HL-60 (cell line): Measurements from ENCODE around the gene KLC3.

ENCODE experiments used
- DNase-seq, 2 experiments: peaks; one replicate each; pipeline ENCODE4 v3.0.0-alpha.2; 2010 to 2020; ENCODE audit warnings: low read depth in 1 of 2, low spot score in 1 of 2
- H3K27ac ChIP-seq: fragments of 250-450 bp; sonication (Bioruptor Pico); replicated peaks from 2 replicates; pipeline ENCODE4 v1.5.1; 2020; ENCODE audit warnings: mild to moderate bottlenecking, moderate library complexity
- H3K27me3 ChIP-seq: fragments of 250-450 bp; sonication (Bioruptor Pico); 2 replicates; pipeline ENCODE4 v1.5.1; 2021; ENCODE audit warnings: mild to moderate bottlenecking, moderate library complexity; ENCODE audit not compliant: insufficient read depth, poor library complexity, severe bottlenecking
- H3K4me3 ChIP-seq: replicated peaks from 2 replicates; pipeline ENCODE4 v1.5.1; 2011; ENCODE audit warnings: mild to moderate bottlenecking, control low read depth, low read length; ENCODE audit not compliant: insufficient read depth
- GABPA ChIP-seq: IDR thresholded peaks from 2 replicates; pipeline ENCODE4 v1.6.1; 2012; ENCODE audit warnings: low read depth
- POLR2AphosphoS5 ChIP-seq: IDR thresholded peaks from 2 replicates; pipeline ENCODE4 v1.6.1; 2012; ENCODE audit warnings: low read depth
- SPI1 ChIP-seq: IDR thresholded peaks from 2 replicates; pipeline ENCODE4 v1.6.1; 2012; ENCODE audit warnings: low read depth, mild to moderate bottlenecking, borderline replicate concordance
- TF ChIP-seq, protein P1 (sequence below): IDR thresholded peaks from 2 replicates; pipeline ENCODE4 v1.6.1; 2012; ENCODE audit warnings: low read depth; ENCODE audit not compliant: insufficient replicate concordance
- TF ChIP-seq, protein P2 (sequence below): IDR thresholded peaks from one replicate; pipeline ENCODE4 v1.5.1; 2011; ENCODE audit warnings: low read length, control low read depth, inconsistent platforms; ENCODE audit not compliant: insufficient read depth

The KLC3 gene

GRCh38 chr19:45349430-45349941, 8.9 kb downstream of the KLC3 start:
- no peak for TF ChIP-seq SPI1
- no peak for TF ChIP-seq GABPA
- no peak for TF ChIP-seq POLR2AphosphoS5
- TF ChIP-seq, protein P1, sequence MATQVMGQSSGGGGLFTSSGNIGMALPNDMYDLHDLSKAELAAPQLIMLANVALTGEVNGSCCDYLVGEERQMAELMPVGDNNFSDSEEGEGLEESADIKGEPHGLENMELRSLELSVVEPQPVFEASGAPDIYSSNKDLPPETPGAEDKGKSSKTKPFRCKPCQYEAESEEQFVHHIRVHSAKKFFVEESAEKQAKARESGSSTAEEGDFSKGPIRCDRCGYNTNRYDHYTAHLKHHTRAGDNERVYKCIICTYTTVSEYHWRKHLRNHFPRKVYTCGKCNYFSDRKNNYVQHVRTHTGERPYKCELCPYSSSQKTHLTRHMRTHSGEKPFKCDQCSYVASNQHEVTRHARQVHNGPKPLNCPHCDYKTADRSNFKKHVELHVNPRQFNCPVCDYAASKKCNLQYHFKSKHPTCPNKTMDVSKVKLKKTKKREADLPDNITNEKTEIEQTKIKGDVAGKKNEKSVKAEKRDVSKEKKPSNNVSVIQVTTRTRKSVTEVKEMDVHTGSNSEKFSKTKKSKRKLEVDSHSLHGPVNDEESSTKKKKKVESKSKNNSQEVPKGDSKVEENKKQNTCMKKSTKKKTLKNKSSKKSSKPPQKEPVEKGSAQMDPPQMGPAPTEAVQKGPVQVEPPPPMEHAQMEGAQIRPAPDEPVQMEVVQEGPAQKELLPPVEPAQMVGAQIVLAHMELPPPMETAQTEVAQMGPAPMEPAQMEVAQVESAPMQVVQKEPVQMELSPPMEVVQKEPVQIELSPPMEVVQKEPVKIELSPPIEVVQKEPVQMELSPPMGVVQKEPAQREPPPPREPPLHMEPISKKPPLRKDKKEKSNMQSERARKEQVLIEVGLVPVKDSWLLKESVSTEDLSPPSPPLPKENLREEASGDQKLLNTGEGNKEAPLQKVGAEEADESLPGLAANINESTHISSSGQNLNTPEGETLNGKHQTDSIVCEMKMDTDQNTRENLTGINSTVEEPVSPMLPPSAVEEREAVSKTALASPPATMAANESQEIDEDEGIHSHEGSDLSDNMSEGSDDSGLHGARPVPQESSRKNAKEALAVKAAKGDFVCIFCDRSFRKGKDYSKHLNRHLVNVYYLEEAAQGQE, result no peak
- TF ChIP-seq, protein P2, sequence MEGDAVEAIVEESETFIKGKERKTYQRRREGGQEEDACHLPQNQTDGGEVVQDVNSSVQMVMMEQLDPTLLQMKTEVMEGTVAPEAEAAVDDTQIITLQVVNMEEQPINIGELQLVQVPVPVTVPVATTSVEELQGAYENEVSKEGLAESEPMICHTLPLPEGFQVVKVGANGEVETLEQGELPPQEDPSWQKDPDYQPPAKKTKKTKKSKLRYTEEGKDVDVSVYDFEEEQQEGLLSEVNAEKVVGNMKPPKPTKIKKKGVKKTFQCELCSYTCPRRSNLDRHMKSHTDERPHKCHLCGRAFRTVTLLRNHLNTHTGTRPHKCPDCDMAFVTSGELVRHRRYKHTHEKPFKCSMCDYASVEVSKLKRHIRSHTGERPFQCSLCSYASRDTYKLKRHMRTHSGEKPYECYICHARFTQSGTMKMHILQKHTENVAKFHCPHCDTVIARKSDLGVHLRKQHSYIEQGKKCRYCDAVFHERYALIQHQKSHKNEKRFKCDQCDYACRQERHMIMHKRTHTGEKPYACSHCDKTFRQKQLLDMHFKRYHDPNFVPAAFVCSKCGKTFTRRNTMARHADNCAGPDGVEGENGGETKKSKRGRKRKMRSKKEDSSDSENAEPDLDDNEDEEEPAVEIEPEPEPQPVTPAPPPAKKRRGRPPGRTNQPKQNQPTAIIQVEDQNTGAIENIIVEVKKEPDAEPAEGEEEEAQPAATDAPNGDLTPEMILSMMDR, result no peak
- DNase-seq, result no peak
- no peak overlapping the region for H3K27ac ChIP-seq
- no peak overlapping the region for H3K4me3 ChIP-seq
- H3K27me3 ChIP-seq, result peaks cover 11% of the 10 kb centered on the region

DNA sequence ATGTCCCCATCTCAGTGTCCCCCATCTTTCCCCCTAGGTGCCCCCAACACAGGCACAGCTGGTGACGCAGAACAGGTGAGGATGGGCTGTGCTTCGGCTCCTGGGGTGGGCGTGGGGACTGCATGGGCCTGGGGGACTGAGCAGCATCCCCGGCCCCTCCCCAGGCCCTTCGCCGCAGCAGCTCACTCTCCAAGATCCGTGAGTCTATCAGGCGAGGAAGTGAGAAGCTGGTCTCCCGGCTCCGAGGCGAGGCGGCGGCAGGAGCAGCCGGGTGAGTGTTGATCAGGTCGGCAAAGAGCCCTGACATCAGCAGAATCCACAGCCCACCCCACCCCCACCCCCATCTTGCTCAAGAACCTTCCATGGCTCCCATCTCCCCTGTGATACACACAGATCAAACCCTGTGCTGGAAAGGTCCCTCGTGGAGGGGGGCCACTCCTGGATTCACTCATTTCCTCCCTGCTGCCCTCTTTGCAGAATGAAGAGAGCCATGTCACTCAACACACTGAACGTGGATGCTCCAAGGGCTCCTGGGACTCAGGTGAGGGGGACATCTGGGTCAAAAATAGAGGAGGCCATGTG, 10.0 kb downstream of the KLC3 start:
- H3K27me3 ChIP-seq, result peaks cover 11% of the 10 kb centered on the region
- no peak overlapping the region for H3K4me3 ChIP-seq
- no peak for DNase-seq
- H3K27ac ChIP-seq, result no peak overlapping the region
- TF ChIP-seq GABPA (no peak), POLR2AphosphoS5 (no peak), SPI1 (no peak)
- TF ChIP-seq, protein P1, result no peak

DNA sequence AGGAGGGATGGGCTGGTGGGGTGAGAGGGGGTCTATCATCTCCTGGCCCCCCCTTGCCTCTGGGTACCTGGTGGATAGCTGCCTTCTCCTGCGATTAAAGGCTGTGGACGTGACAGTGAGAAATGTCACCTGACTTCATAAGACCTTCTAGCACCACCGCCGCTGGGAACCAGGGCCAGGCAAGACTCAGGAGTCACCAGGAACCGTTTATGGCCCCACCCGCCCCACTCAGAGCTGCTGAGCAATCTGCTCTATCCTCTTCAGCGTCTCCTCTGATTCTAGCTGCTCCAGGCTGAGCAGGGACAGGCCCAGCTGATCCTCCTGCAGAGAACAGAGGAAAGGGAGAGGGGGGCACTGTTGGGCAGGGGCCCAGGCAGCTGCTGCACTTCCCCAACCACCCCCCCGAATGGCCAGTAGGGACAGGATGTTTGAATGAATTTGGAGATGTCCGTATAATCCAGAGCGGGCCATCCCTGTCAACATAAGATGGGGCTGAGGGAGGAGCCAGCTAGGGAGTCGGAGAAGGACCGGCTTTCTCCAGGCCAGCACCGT, 10.9 kb downstream of the KLC3 start:
- peaks cover 8% of the 10 kb centered on the region for H3K27me3 ChIP-seq
- no peak overlapping the region for H3K27ac ChIP-seq
- H3K4me3 ChIP-seq, result no peak overlapping the region
- TF ChIP-seq, protein P1, result no peak
- no peak for TF ChIP-seq GABPA
- no peak for DNase-seq

DNA sequence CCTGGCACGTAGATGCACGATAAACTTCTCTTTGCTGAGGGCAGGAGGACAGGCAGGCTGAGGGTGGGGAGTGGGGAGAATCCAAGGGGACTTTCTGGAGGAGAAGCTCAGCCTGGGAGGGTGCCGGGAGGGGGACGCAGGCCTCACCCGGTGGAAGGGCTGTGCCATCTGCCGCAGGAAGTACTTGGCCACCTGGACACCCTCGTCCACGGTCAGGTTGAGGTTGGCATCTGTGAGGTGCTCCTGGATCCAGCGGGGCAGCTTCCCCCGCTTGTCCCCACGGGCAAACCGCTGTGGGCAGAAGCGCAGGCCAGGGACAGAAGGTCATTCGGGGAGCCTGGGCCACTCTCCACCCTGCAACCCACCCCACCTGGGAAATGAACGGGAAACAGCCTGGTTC, 11.5 kb downstream of the KLC3 start:
- Histone ChIP-seq H3K4me3 (no peak overlapping the region), H3K27me3 (peaks cover 4% of the 10 kb centered on the region), H3K27ac (no peak overlapping the region)
- DNase-seq, result no peak
- TF ChIP-seq, protein P1, result no peak
- TF ChIP-seq GABPA (no peak), POLR2AphosphoS5 (no peak), SPI1 (no peak)
- TF ChIP-seq, protein P2, result no peak
